Sigmoid colon (tissue), 4 donors: ENCODE results near the gene CXorf49.
"Not testable (repeated sequence)": the region's sequence is repeated elsewhere in the genome, so short reads cannot be mapped to it uniquely, and the experiment has no call there.

Experiments used
- POLR2A ChIP-seq, 2 donors: fragments of 450-650 bp; IDR thresholded peaks; one replicate each; pipeline ENCODE4 v1.6.1; 2016; ENCODE audit warnings: antibody characterized with exemption in 2 of 2, mild to moderate bottlenecking in 2 of 2, moderate library complexity in 2 of 2
- POLR2AphosphoS5 ChIP-seq, 4 donors: sonication (generic); formaldehyde crosslinking; IDR thresholded peaks; one replicate each; pipeline ENCODE4 v1.6.1; 2017; ENCODE audit warnings: antibody characterized with exemption in 4 of 4
- TF ChIP-seq, protein P1 (sequence below), 4 experiments: fragments of 450-650 bp in 3 of 4; fragments of 200-600 bp in 1 of 4; IDR thresholded peaks; one replicate each; pipeline ENCODE4 v1.5.1; 2016 to 2019; ENCODE audit warnings: antibody characterized with exemption in 4 of 4, mild to moderate bottlenecking in 3 of 4, moderate library complexity in 2 of 4

DNA sequence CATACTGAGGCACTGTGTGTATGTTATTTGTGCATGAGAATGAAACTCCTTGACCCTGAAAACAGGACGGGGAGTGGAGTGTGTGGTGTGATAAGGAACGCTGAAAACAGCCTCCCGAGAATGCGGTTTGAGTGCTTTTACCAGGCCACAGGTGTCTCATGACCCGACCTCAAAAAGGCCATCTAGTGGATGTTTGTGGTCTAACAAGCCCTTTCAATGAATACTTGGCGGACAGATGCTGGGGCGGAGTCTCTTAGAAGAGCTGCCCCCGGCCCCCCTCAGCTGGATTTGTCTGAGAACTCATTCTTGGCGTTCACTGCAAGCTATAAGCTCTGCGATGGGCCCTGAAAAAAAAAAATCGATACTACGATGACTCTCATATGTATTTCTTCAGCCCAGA lies 15.2 kb downstream of the CXorf49 start:
- TF ChIP-seq, protein P1, sequence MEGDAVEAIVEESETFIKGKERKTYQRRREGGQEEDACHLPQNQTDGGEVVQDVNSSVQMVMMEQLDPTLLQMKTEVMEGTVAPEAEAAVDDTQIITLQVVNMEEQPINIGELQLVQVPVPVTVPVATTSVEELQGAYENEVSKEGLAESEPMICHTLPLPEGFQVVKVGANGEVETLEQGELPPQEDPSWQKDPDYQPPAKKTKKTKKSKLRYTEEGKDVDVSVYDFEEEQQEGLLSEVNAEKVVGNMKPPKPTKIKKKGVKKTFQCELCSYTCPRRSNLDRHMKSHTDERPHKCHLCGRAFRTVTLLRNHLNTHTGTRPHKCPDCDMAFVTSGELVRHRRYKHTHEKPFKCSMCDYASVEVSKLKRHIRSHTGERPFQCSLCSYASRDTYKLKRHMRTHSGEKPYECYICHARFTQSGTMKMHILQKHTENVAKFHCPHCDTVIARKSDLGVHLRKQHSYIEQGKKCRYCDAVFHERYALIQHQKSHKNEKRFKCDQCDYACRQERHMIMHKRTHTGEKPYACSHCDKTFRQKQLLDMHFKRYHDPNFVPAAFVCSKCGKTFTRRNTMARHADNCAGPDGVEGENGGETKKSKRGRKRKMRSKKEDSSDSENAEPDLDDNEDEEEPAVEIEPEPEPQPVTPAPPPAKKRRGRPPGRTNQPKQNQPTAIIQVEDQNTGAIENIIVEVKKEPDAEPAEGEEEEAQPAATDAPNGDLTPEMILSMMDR (IDR thresholded peaks at IDR 0.05): not testable (repeated sequence)
- TF ChIP-seq POLR2A, POLR2AphosphoS5 (IDR thresholded peaks at IDR 0.05): not testable (repeated sequence)
